MM.1S (cell line): ENCODE measurements around the gene APOBEC3A.
"Not testable (repeated sequence)": the region's sequence is repeated elsewhere in the genome, so short reads cannot be mapped to it uniquely, and the experiment has no call there.

Experiments used
- DNase-seq: peaks from one replicate; pipeline ENCODE4 v3.0.0-alpha.2; 2015
- H2AFZ ChIP-seq: fragments of 300-600 bp; sonication (generic); 2 replicates; pipeline ENCODE4 v1.6.0; 2016; ENCODE audit warnings: antibody characterized with exemption, low read length
- H3F3A ChIP-seq: fragments of 300-600 bp; sonication (generic); 2 replicates; pipeline ENCODE4 v1.6.1; 2016; ENCODE audit warnings: mild to moderate bottlenecking, antibody characterized with exemption, low read length, moderate library complexity, mixed read lengths; ENCODE audit not compliant: insufficient read depth
- H3K27ac ChIP-seq: fragments of 300-600 bp; sonication (generic); 2 replicates; pipeline ENCODE4 v1.5.1; 2016; ENCODE audit warnings: mild to moderate bottlenecking, low read length
- H3K27me3 ChIP-seq: fragments of 300-600 bp; sonication (generic); replicated peaks from 2 replicates; pipeline ENCODE4 v1.6.0; 2016; ENCODE audit warnings: low read length; ENCODE audit not compliant: insufficient read depth
- H3K36me3 ChIP-seq: fragments of 300-600 bp; sonication (generic); replicated peaks from 2 replicates; pipeline ENCODE4 v1.6.1; 2016; ENCODE audit warnings: mild to moderate bottlenecking, low read length, mixed read lengths; ENCODE audit not compliant: insufficient read depth
- H3K4me1 ChIP-seq: fragments of 300-600 bp; sonication (generic); 2 replicates; pipeline ENCODE4 v1.6.1; 2016; ENCODE audit warnings: low read length, mixed read lengths
- H3K4me2 ChIP-seq: fragments of 300-600 bp; sonication (generic); 2 replicates; pipeline ENCODE4 v1.6.0; 2016; ENCODE audit warnings: low read depth, low read length
- H3K4me3 ChIP-seq: fragments of 300-600 bp; sonication (generic); 2 replicates; pipeline ENCODE4 v1.5.1; 2016; ENCODE audit warnings: low read length, mixed read lengths
- H3K79me2 ChIP-seq: fragments of 300-600 bp; sonication (generic); 2 replicates; pipeline ENCODE4 v1.6.1; 2016; ENCODE audit warnings: mixed run types, low read length, mixed read lengths
- H3K9ac ChIP-seq: fragments of 300-600 bp; sonication (generic); 2 replicates; pipeline ENCODE4 v1.6.1; 2016; ENCODE audit warnings: low read length, mixed read lengths
- H3K9me2 ChIP-seq: fragments of 300-600 bp; sonication (generic); replicated peaks from 2 replicates; pipeline ENCODE4 v1.6.1; 2016; ENCODE audit warnings: mild to moderate bottlenecking, low read length, mixed read lengths; ENCODE audit not compliant: insufficient read depth
- H3K9me3 ChIP-seq: fragments of 300-600 bp; sonication (generic); replicated peaks from 2 replicates; pipeline ENCODE4 v1.6.1; 2016; ENCODE audit warnings: mild to moderate bottlenecking, low read length, mixed read lengths; ENCODE audit not compliant: insufficient read depth
- H4K20me1 ChIP-seq: fragments of 300-600 bp; sonication (generic); 2 replicates; pipeline ENCODE4 v1.6.1; 2016; ENCODE audit warnings: mild to moderate bottlenecking, low read length, moderate library complexity, mixed read lengths; ENCODE audit not compliant: insufficient read depth
- CTCF ChIP-seq: fragments of 300-600 bp; sonication (generic); IDR thresholded peaks from 2 replicates; pipeline ENCODE4 v1.5.1; 2016; ENCODE audit warnings: antibody characterized with exemption, low read length, mixed read lengths
- EZH2 ChIP-seq: fragments of 300-600 bp; sonication (generic); optimal IDR thresholded peaks from 2 replicates; pipeline ENCODE3; 2017; ENCODE audit warnings: low read depth, mild to moderate bottlenecking, antibody characterized with exemption, low read length, mixed read lengths
- EZH2phosphoT487 ChIP-seq: fragments of 300-600 bp; sonication (generic); IDR thresholded peaks from 2 replicates; pipeline ENCODE4 v1.6.1; 2018; ENCODE audit warnings: antibody characterized with exemption, low read length

APOBEC3A gene

GRCh38 chr22:38981005-38981991, 23.9 kb downstream of the APOBEC3A start:
- Histone ChIP-seq H2AFZ (peak overlapping the region; percentile 83), H3K4me2 (peak overlapping the region; percentile 99), H3K9me2 (no peaks in the 10 kb centered on the region), H3K4me3 (peak overlapping the region; percentile 94), H3K9ac (peak overlapping the region; percentile 95), H3K79me2 (peaks cover 21% of the 10 kb centered on the region), H3F3A (peaks cover 25% of the 10 kb centered on the region), H4K20me1 (no peaks in the 10 kb centered on the region), H3K36me3 (no peaks in the 10 kb centered on the region), H3K27me3 (no peaks in the 10 kb centered on the region), H3K9me3 (no peaks in the 10 kb centered on the region), H3K4me1 (peaks cover 37% of the 10 kb centered on the region), H3K27ac (peak overlapping the region; percentile 93; the same call in 1 of the 2 replicates)
- TF ChIP-seq EZH2phosphoT487 (no peak), CTCF (peak; percentile 29), EZH2 (no peak)
- DNase-seq, result no peak

- peak; percentile 97 for DNase-seq
- H4K20me1 ChIP-seq, result no peaks in the 10 kb centered on the region
- no peaks in the 10 kb centered on the region for H3K36me3 ChIP-seq
- peaks cover 25% of the 10 kb centered on the region for H3F3A ChIP-seq
- H3K4me2 ChIP-seq, result peak within 1 kb of the TSS; percentile 99
- peaks cover 46% of the 10 kb centered on the region for H3K4me1 ChIP-seq
- no peaks in the 10 kb centered on the region for H3K9me2 ChIP-seq
- H3K79me2 ChIP-seq, result peaks cover 30% of the 10 kb centered on the region
- TF ChIP-seq EZH2 (no peak), EZH2phosphoT487 (no peak), CTCF (no peak)
- peak within 1 kb of the TSS; percentile 83 for H2AFZ ChIP-seq
- peak within 1 kb of the TSS; percentile 95 for H3K9ac ChIP-seq
- no peaks in the 10 kb centered on the region for H3K27me3 ChIP-seq
- H3K4me3 ChIP-seq, result peak within 1 kb of the TSS; percentile 94
- H3K27ac ChIP-seq, result peak within 1 kb of the TSS; percentile 93
- H3K9me3 ChIP-seq, result no peaks in the 10 kb centered on the region
Measured at GRCh38 chr22:38981992-38982927, 24.9 kb downstream of the APOBEC3A start, which contains the start of gene APOBEC3B. APOBEC3B (plus strand) TSS chr22:38982347; CDS start chr22:38982454, 107 bp downstream.

- H4K20me1 ChIP-seq, result no peaks in the 10 kb centered on the region
- H3K9me2 ChIP-seq, result no peaks in the 10 kb centered on the region
- peak; percentile 54 for DNase-seq
- H3K9ac ChIP-seq, result peak overlapping the region; percentile 53; the same call in 1 of the 2 replicates
- peaks cover 35% of the 10 kb centered on the region for H3K79me2 ChIP-seq
- H3K4me2 ChIP-seq, result peak overlapping the region; percentile 99; the same call in 1 of the 2 replicates
- H3K36me3 ChIP-seq, result no peaks in the 10 kb centered on the region
- H3K4me3 ChIP-seq, result no peak overlapping the region
- peaks cover 25% of the 10 kb centered on the region for H3F3A ChIP-seq
- peaks cover 52% of the 10 kb centered on the region for H3K4me1 ChIP-seq
- no peaks in the 10 kb centered on the region for H3K9me3 ChIP-seq
- H3K27me3 ChIP-seq, result no peaks in the 10 kb centered on the region
- peak overlapping the region; percentile 93 for H3K27ac ChIP-seq
- no peak for TF ChIP-seq CTCF
- no peak for TF ChIP-seq EZH2
- no peak for TF ChIP-seq EZH2phosphoT487
- no peak overlapping the region for H2AFZ ChIP-seq
Measured at GRCh38 chr22:38984224-38984623, 26.8 kb downstream of the APOBEC3A start.

- not testable (repeated sequence) for H3K4me3 ChIP-seq, H3K9me2 ChIP-seq, H3K27me3 ChIP-seq, H3K9me3 ChIP-seq, H3K36me3 ChIP-seq, H4K20me1 ChIP-seq, H2AFZ ChIP-seq
- DNase-seq, result peak; percentile 98
- peak overlapping the region; percentile 61; the same call in 1 of the 2 replicates for H3K9ac ChIP-seq
- peaks cover 25% of the 10 kb centered on the region for H3F3A ChIP-seq
- H3K4me2 ChIP-seq, result peak overlapping the region; percentile 99; the same call in 1 of the 2 replicates
- peaks cover 35% of the 10 kb centered on the region for H3K79me2 ChIP-seq
- peak overlapping the region; percentile 93 for H3K27ac ChIP-seq
- H3K4me1 ChIP-seq, result peaks cover 54% of the 10 kb centered on the region
Measured at GRCh38 chr22:38984784-38985757, 27.7 kb downstream of the APOBEC3A start.
